SH-SY5Y (cell line): ENCODE measurements around the gene SNAP25.

ENCODE experiments used
- GATA2 ChIP-seq: IDR thresholded peaks from 2 replicates; pipeline ENCODE4 v1.6.1; 2011; ENCODE audit warnings: mild to moderate bottlenecking, low read depth, low read length
- GATA3 ChIP-seq: IDR thresholded peaks from 2 replicates; pipeline ENCODE4 v1.6.1; 2011; ENCODE audit warnings: low read depth, mild to moderate bottlenecking, low read length, moderate library complexity

DNA sequence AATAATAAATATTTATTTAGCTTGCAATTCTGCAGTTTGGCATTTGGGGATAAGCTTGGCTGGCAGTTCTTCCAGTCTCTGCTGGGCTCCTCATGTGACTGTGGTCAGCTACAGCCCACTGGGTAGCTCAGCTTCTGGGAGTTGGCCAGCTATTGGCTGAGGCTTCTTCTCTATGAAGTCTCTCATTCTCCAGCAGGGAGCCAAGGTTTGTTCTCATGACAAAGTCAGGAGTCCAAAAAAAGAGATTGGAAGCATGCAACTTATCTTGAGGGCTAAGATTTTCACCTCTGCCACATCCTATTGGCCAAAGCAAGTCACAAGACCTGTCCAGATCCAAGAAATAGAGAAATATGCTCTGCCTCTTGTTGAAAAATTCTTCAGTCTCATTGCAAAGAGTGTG is 94.6 kb downstream of the SNAP25 start:
- TF ChIP-seq GATA3 (no peak), GATA2 (no peak)
